H9 (cell line): ENCODE measurements around the gene SMIM36. TPM values are rescaled to one million over a fixed set of nuclear protein-coding genes. Genes with fewer than 3 reads are reported as not detected.

ENCODE experiments used
- DNase-seq: peaks from one replicate; pipeline ENCODE4 v3.0.0-alpha.2; 2017
- H2AFZ ChIP-seq: one replicate; pipeline ENCODE4 v1.6.1; 2013; ENCODE audit warnings: mild to moderate bottlenecking, low read length, control low read depth, moderate library complexity
- H2AK5ac ChIP-seq: 2 replicates; pipeline ENCODE4 v1.6.1; 2013; ENCODE audit warnings: low read length, control low read depth, mixed read lengths; ENCODE audit not compliant: insufficient read length
- H2BK120ac ChIP-seq: one replicate; pipeline ENCODE4 v1.6.1; 2013; ENCODE audit warnings: low read depth, mild to moderate bottlenecking, low read length, control low read depth, inconsistent platforms; ENCODE audit not compliant: poor library complexity, severe bottlenecking
- H2BK12ac ChIP-seq: 2 replicates; pipeline ENCODE4 v1.6.1; 2013; ENCODE audit warnings: low read length, control low read depth, mixed read lengths, low read depth; ENCODE audit not compliant: insufficient read length
- H2BK15ac ChIP-seq: 2 replicates; pipeline ENCODE4 v1.6.1; 2013; ENCODE audit warnings: low read depth, low read length, control low read depth
- H2BK20ac ChIP-seq: one replicate; pipeline ENCODE4 v1.6.1; 2013; ENCODE audit warnings: low read depth, mild to moderate bottlenecking, low read length, control low read depth, inconsistent platforms; ENCODE audit not compliant: poor library complexity, severe bottlenecking
- H2BK5ac ChIP-seq: 2 replicates; pipeline ENCODE4 v1.6.1; 2013; ENCODE audit warnings: low read length, control low read depth, mixed read lengths; ENCODE audit not compliant: insufficient read length
- H3K14ac ChIP-seq: 2 replicates; pipeline ENCODE4 v1.6.1; 2013; ENCODE audit warnings: low read length, control low read depth; ENCODE audit not compliant: insufficient read depth
- H3K18ac ChIP-seq: 2 replicates; pipeline ENCODE4 v1.6.1; 2013; ENCODE audit warnings: low read depth, mild to moderate bottlenecking, mixed read lengths, low read length, control low read depth; ENCODE audit not compliant: insufficient read length
- H3K23ac ChIP-seq: 2 replicates; pipeline ENCODE4 v1.6.1; 2013; ENCODE audit warnings: low read length, control low read depth, mixed read lengths, low read depth; ENCODE audit not compliant: insufficient read length
- H3K23me2 ChIP-seq: 2 replicates; pipeline ENCODE4 v1.6.1; 2013; ENCODE audit warnings: low read depth, mild to moderate bottlenecking, mixed read lengths, low read length, control low read depth; ENCODE audit not compliant: insufficient read length, poor library complexity, severe bottlenecking
- H3K27ac ChIP-seq: 2 replicates; pipeline ENCODE4 v1.5.1; 2013; ENCODE audit warnings: low read length, control low read depth, mixed read lengths, low read depth; ENCODE audit not compliant: insufficient read length
- H3K27me3 ChIP-seq: 2 replicates; pipeline ENCODE4 v1.6.1; 2013; ENCODE audit warnings: low read length, control low read depth, inconsistent platforms; ENCODE audit not compliant: insufficient read depth
- H3K4ac ChIP-seq: 2 replicates; pipeline ENCODE4 v1.6.1; 2013; ENCODE audit warnings: low read depth, mild to moderate bottlenecking, control low read depth, inconsistent platforms, low read length, moderate library complexity
- H3K4me1 ChIP-seq: 2 replicates; pipeline ENCODE4 v1.6.1; 2013; ENCODE audit warnings: low read length, control low read depth, inconsistent platforms; ENCODE audit not compliant: insufficient read depth
- H3K4me2 ChIP-seq: 2 replicates; pipeline ENCODE4 v1.6.1; 2013; ENCODE audit warnings: low read length, control low read depth, mixed read lengths; ENCODE audit not compliant: insufficient read length, insufficient read depth
- H3K56ac ChIP-seq: 2 replicates; pipeline ENCODE4 v1.6.1; 2013; ENCODE audit warnings: low read depth, mild to moderate bottlenecking, mixed read lengths, low read length, control low read depth; ENCODE audit not compliant: insufficient read length
- H3K79me1 ChIP-seq: 2 replicates; pipeline ENCODE4 v1.6.1; 2013; ENCODE audit warnings: low read depth, mild to moderate bottlenecking, moderate library complexity, low read length, control low read depth, inconsistent platforms; ENCODE audit not compliant: insufficient read depth, poor library complexity, severe bottlenecking
- H3K79me2 ChIP-seq: 2 replicates; pipeline ENCODE4 v1.6.1; 2013; ENCODE audit warnings: low read length, control low read depth, inconsistent platforms; ENCODE audit not compliant: insufficient read depth
- H3K9ac ChIP-seq: 2 replicates; pipeline ENCODE4 v1.6.1; 2013; ENCODE audit warnings: low read length, control low read depth, mixed read lengths; ENCODE audit not compliant: insufficient read length; ENCODE audit errors: extremely low read depth
- H3K9me3 ChIP-seq: one replicate; pipeline ENCODE4 v1.6.1; 2013; ENCODE audit warnings: low read depth, low read length, inconsistent platforms; ENCODE audit not compliant: control insufficient read depth
- H3T11ph ChIP-seq: one replicate; pipeline ENCODE4 v1.6.1; 2013; ENCODE audit warnings: mild to moderate bottlenecking, low read length, control low read depth, inconsistent platforms
- H4K20me1 ChIP-seq: one replicate; pipeline ENCODE4 v1.6.1; 2013; ENCODE audit not compliant: control insufficient read depth, insufficient read length, insufficient read depth
- H4K5ac ChIP-seq: 2 replicates; pipeline ENCODE4 v1.6.1; 2013; ENCODE audit warnings: low read depth, mild to moderate bottlenecking, mixed read lengths, low read length, control low read depth; ENCODE audit not compliant: insufficient read length
- H4K8ac ChIP-seq: replicated peaks from 2 replicates; pipeline ENCODE4 v1.6.1; 2013; ENCODE audit warnings: low read length, control low read depth, mixed read lengths, low read depth; ENCODE audit not compliant: insufficient read length
- H4K91ac ChIP-seq: 2 replicates; pipeline ENCODE4 v1.6.1; 2013; ENCODE audit warnings: low read depth, mild to moderate bottlenecking, moderate library complexity, mixed read lengths, low read length, control low read depth; ENCODE audit not compliant: insufficient read length
- H3K27ac Mint-ChIP-seq, 3 experiments: 2 replicates in 2 of 3; 3 replicates in 1 of 3; pipeline ENCODE4 v1.8.0; 2020 to 2021; ENCODE audit warnings: mixed read lengths in 3 of 3, mild to moderate bottlenecking in 1 of 3, moderate library complexity in 1 of 3
- H3K27me3 Mint-ChIP-seq: 2 replicates; pipeline ENCODE4 v1.8.0; 2021; ENCODE audit warnings: low read depth, mild to moderate bottlenecking, moderate library complexity, mixed read lengths
- H3K36me3 Mint-ChIP-seq, 3 experiments: 2 replicates in 2 of 3; 3 replicates in 1 of 3; pipeline ENCODE4 v1.8.0; 2020 to 2021; ENCODE audit warnings: low read depth in 3 of 3, mixed read lengths in 3 of 3; ENCODE audit not compliant: insufficient read depth in 1 of 3
- H3K4me1 Mint-ChIP-seq, 2 experiments: 2 replicates each; pipeline ENCODE4 v1.8.0; 2020; ENCODE audit warnings: mixed read lengths in 2 of 2
- H3K4me3 Mint-ChIP-seq, 2 experiments: 2 replicates in 1 of 2; 3 replicates in 1 of 2; pipeline ENCODE4 v1.8.0; 2020 to 2021; ENCODE audit warnings: mild to moderate bottlenecking in 2 of 2, mixed read lengths in 2 of 2, moderate library complexity in 1 of 2
- H3K9me3 Mint-ChIP-seq, 2 experiments: 2 replicates in 1 of 2; 3 replicates in 1 of 2; pipeline ENCODE4 v1.8.0; 2020; ENCODE audit warnings: mild to moderate bottlenecking in 2 of 2, mixed read lengths in 2 of 2, moderate library complexity in 1 of 2
- CTCF ChIP-seq: fragments of 200-600 bp; sonication (generic); conservative IDR thresholded peaks from 3 replicates; pipeline ENCODE4 v1.8.0; 2021; ENCODE audit warnings: antibody characterized with exemption, mild to moderate bottlenecking
- WGBS: extraction: QIAGEN DNeasy Blood & Tissue Kit; methylation state at CpG from one replicate; pipeline ENCODE4 v1.1.7; 2013; ENCODE audit warnings: missing lambda C conversion rate, low lambda C conversion rate, mixed read lengths; ENCODE audit not compliant: insufficient read length; ENCODE audit errors: extremely low coverage; 5-methylcytosine and 5-hydroxymethylcytosine counted together
- total RNA-seq: library from RNA; stranded (reverse); gene quantifications from 2 replicates; pipeline ENCODE4 v1.2.1, GENCODE V29; 2021

The SMIM36 gene
- total RNA-seq, 1 experiment from 2014 or later = not detected

GRCh38 chr17:55458287-55458900, 52.9 kb downstream of the SMIM36 start:
- Histone ChIP-seq H2BK120ac (no peak overlapping the region), H3K4me2 (no peak overlapping the region), H4K91ac (no peak overlapping the region), H3K27ac (no peak overlapping the region), H3T11ph (no peak overlapping the region), H4K20me1 (no peaks in the 10 kb centered on the region), H2BK5ac (no peak overlapping the region), H2BK12ac (no peak overlapping the region), H2AFZ (no peak overlapping the region), H3K9me3 (no peaks in the 10 kb centered on the region), H2AK5ac (no peak overlapping the region), H3K9ac (no peak overlapping the region), H3K27me3 (no peaks in the 10 kb centered on the region), H2BK15ac (no peak overlapping the region), H3K4me1 (peaks cover 3% of the 10 kb centered on the region), H4K5ac (no peak overlapping the region), H4K8ac (no peak overlapping the region), H3K79me2 (no peaks in the 10 kb centered on the region), H3K79me1 (no peaks in the 10 kb centered on the region), H3K14ac (no peak overlapping the region), H3K4ac (no peak overlapping the region), H2BK20ac (no peak overlapping the region), H3K56ac (no peak overlapping the region), H3K23me2 (no peaks in the 10 kb centered on the region), H3K18ac (no peak overlapping the region), H3K23ac (no peak overlapping the region)
- H3K4me3 Mint-ChIP-seq = no peak overlapping the region
- no peaks in the 10 kb centered on the region for H3K27me3 Mint-ChIP-seq
- no peak for TF ChIP-seq CTCF
- H3K9me3 Mint-ChIP-seq = peaks cover 0 to 1% of the 10 kb centered on the region in 2 experiments; a peak in 2 of 5 replicates
- DNase-seq = no peak
- no peak overlapping the region for H3K27ac Mint-ChIP-seq
- peaks cover 0 to 3% (median 2%) of the 10 kb centered on the region in 3 experiments; a peak in 1 of 7 replicates for H3K36me3 Mint-ChIP-seq
- H3K4me1 Mint-ChIP-seq = peaks cover 28 to 31% of the 10 kb centered on the region in 2 experiments
- WGBS = no CpG with 5 or more reads among the region's 22 CpGs
